ENCODE results near the gene SLC24A5. TPM values are rescaled to one million over a fixed set of nuclear protein-coding genes. Genes with fewer than 3 reads are reported as not detected.

The SLC24A5 gene
- total RNA-seq, 1 experiment from 2014 or later, result not detected

DNA sequence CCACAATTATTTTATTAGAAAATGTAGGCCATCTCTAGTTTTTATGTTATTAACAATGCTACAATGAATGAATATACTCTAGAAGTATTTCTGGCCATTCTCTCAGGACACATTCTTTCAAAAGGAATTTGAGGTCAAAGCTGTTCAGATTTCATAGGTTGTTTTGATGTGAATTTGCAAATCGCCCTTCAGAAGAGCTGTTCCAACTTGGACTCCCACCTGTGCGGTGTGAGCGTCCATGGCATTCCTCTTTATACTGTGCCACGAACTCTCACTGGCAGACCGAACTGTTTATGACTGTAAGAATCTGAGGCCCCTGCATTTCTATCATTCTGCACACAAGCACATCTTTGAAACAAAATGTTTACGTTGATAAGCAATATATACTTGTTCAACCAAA is 18.6 kb upstream of the SLC24A5 start:
- no peak overlapping the region for H3K4me3 Mint-ChIP-seq (ENCODE audit: unreplicated experiment)
- no peaks in the 10 kb centered on the region for H3K4me1 Mint-ChIP-seq (ENCODE audit: low read depth, unreplicated experiment)
- ChIA-PET CTCF (no interaction called here), POLR2A (no interaction called here)
- Histone ChIP-seq H3K27me3 (replicated peaks; ENCODE audit: control insufficient read depth, insufficient read depth, low read length) (no peaks in the 10 kb centered on the region; the same call in 1 of the 2 replicates), H3K4me1 (no peaks in the 10 kb centered on the region), H3K9me3 (no peaks in the 10 kb centered on the region), H3K4me3 (ENCODE audit: low read depth, low read length) (no peak overlapping the region), H3K36me3 (ENCODE audit: control insufficient read depth, insufficient read depth, low read length) (no peaks in the 10 kb centered on the region)
- no peaks in the 10 kb centered on the region for H3K36me3 Mint-ChIP-seq (ENCODE audit: insufficient read depth, unreplicated experiment)
- H3K27ac Mint-ChIP-seq (ENCODE audit: unreplicated experiment), result no peak overlapping the region
- DNase-seq, result no peak
- peaks cover 10% of the 10 kb centered on the region for H3K27me3 Mint-ChIP-seq (ENCODE audit: insufficient read depth, unreplicated experiment)
- no TSS peak for BruUV-seq (replicated peaks)
- intact Hi-C loops (cut with micrococcal nuclease; ENCODE audit: unreplicated experiment), result no loop called here
- H3K9me3 Mint-ChIP-seq (ENCODE audit: unreplicated experiment), result no peaks in the 10 kb centered on the region
- TF ChIP-seq, protein P1, sequence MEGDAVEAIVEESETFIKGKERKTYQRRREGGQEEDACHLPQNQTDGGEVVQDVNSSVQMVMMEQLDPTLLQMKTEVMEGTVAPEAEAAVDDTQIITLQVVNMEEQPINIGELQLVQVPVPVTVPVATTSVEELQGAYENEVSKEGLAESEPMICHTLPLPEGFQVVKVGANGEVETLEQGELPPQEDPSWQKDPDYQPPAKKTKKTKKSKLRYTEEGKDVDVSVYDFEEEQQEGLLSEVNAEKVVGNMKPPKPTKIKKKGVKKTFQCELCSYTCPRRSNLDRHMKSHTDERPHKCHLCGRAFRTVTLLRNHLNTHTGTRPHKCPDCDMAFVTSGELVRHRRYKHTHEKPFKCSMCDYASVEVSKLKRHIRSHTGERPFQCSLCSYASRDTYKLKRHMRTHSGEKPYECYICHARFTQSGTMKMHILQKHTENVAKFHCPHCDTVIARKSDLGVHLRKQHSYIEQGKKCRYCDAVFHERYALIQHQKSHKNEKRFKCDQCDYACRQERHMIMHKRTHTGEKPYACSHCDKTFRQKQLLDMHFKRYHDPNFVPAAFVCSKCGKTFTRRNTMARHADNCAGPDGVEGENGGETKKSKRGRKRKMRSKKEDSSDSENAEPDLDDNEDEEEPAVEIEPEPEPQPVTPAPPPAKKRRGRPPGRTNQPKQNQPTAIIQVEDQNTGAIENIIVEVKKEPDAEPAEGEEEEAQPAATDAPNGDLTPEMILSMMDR (IDR thresholded peaks at IDR 0.05; ENCODE audit: insufficient read depth in 1 of 2, low read depth in 1 of 2, low read length in 1 of 2, severe bottlenecking in 1 of 2, unreplicated experiment in 1 of 2), result no peak

DNA sequence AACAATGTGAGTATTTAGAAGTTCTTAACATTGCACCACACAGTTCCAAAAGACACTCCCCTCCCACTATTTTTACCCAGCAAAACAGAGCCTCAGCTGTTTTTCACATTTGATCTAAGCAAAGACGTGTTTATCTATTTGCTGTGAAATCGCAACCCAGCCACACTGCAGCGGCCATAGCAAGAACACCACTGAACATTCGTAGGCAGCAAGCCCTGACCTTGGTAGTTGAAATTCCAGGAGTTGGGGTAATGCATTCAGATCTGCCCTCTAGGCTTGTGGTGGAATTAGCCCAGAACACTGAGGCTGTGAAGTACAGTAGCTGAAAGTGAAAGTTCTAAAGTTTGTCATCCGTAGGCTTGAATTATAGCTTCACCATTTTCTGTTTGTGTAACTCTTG is 17.1 kb upstream of the SLC24A5 start:
- H3K36me3 ChIP-seq (ENCODE audit: control insufficient read depth, insufficient read depth, low read length), result no peaks in the 10 kb centered on the region
- BruUV-seq (replicated peaks), result no TSS peak
- H3K27me3 Mint-ChIP-seq (ENCODE audit: insufficient read depth, unreplicated experiment), result peaks cover 15% of the 10 kb centered on the region
- H3K4me3 Mint-ChIP-seq (ENCODE audit: unreplicated experiment), result no peak overlapping the region
- no peaks in the 10 kb centered on the region for H3K9me3 Mint-ChIP-seq (ENCODE audit: unreplicated experiment)
- no peak for DNase-seq
- no peaks in the 10 kb centered on the region for H3K36me3 Mint-ChIP-seq (ENCODE audit: insufficient read depth, unreplicated experiment)
- H3K4me3 ChIP-seq (ENCODE audit: low read depth, low read length), result no peak overlapping the region
- no peak overlapping the region for H3K27ac Mint-ChIP-seq (ENCODE audit: unreplicated experiment)
- H3K27me3 ChIP-seq (replicated peaks; ENCODE audit: control insufficient read depth, insufficient read depth, low read length), result no peaks in the 10 kb centered on the region; the same call in 1 of the 2 replicates
- H3K9me3 ChIP-seq, result no peaks in the 10 kb centered on the region
- ChIA-PET POLR2A (no interaction called here), CTCF (no interaction called here)
- H3K4me1 Mint-ChIP-seq (ENCODE audit: low read depth, unreplicated experiment), result no peaks in the 10 kb centered on the region
- intact Hi-C loops (cut with micrococcal nuclease; ENCODE audit: unreplicated experiment), result no loop called here
- TF ChIP-seq, protein P1 (IDR thresholded peaks at IDR 0.05; ENCODE audit: insufficient read depth in 1 of 2, low read depth in 1 of 2, low read length in 1 of 2, severe bottlenecking in 1 of 2, unreplicated experiment in 1 of 2), result no peak
- no peaks in the 10 kb centered on the region for H3K4me1 ChIP-seq

DNA sequence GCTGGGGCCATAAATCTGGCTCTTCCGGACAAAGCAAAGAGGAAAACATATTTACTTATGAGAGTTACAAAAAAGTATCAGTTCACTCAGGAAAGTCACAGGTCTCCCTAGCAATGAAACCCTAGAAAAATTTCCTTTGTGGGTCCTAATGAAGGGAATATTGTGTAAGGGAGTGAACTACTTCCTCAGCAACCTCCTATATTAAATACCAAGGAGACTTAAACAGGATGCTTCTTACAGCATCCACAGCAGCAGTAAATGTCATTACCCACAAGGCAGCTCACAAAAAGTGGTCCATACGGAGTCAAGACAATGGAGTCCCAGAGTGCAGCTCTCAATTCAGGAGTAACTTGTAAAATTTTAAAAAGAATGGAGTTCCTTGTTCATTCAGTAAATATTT is 14.9 kb upstream of the SLC24A5 start:
- H3K27me3 ChIP-seq (replicated peaks; ENCODE audit: control insufficient read depth, insufficient read depth, low read length), result no peaks in the 10 kb centered on the region; the same call in 1 of the 2 replicates
- H3K4me3 ChIP-seq (ENCODE audit: low read depth, low read length), result no peak overlapping the region
- intact Hi-C loops (cut with micrococcal nuclease; ENCODE audit: unreplicated experiment), result no loop called here
- CTCF ChIA-PET, result no interaction called here
- Mint-ChIP-seq H3K4me3 (ENCODE audit: unreplicated experiment) (no peak overlapping the region), H3K27me3 (ENCODE audit: insufficient read depth, unreplicated experiment) (peaks cover 21% of the 10 kb centered on the region), H3K27ac (ENCODE audit: unreplicated experiment) (no peak overlapping the region), H3K4me1 (ENCODE audit: low read depth, unreplicated experiment) (no peaks in the 10 kb centered on the region), H3K9me3 (ENCODE audit: unreplicated experiment) (no peaks in the 10 kb centered on the region), H3K36me3 (ENCODE audit: insufficient read depth, unreplicated experiment) (no peaks in the 10 kb centered on the region)
- no peaks in the 10 kb centered on the region for H3K9me3 ChIP-seq
- TF ChIP-seq, protein P1 (IDR thresholded peaks at IDR 0.05; ENCODE audit: insufficient read depth in 1 of 2, low read depth in 1 of 2, low read length in 1 of 2, severe bottlenecking in 1 of 2, unreplicated experiment in 1 of 2), result no peak
- BruUV-seq (replicated peaks), result no TSS peak
- POLR2A ChIA-PET, result no interaction called here
- H3K36me3 ChIP-seq (ENCODE audit: control insufficient read depth, insufficient read depth, low read length), result no peaks in the 10 kb centered on the region
- no peaks in the 10 kb centered on the region for H3K4me1 ChIP-seq
- DNase-seq, result no peak
